ENCODE data around the gene DGKZ. TPM values are rescaled to one million over a fixed set of nuclear protein-coding genes. Genes with fewer than 3 reads are reported as not detected.
"Not testable (repeated sequence)": the region's sequence is repeated elsewhere in the genome, so short reads cannot be mapped to it uniquely, and the experiment has no call there.

DGKZ gene
- polyA plus RNA-seq, 2 of the 4 experiments (the other 2 are of a cell fraction) = 12.8 to 28.4 TPM

DNA sequence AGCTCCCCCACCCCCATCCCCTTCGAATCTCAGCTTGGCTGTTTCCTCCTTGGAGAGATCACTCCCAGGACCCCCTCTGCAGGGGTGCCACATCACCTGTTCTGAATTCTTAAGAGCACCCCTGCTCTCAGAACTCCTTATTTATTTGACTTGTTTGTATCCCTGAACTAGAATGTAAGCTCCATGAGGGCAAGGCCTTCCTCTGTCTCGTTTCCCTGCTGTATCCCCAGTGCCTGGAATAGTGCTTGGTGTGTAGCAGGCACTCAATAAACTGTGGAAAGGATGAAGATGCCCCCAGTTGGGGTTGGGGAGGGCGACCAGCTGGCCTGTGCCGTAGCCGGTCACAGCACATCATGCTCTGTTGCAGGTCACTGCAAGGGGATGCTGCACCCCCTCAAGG is 30.6 kb downstream of the DGKZ start:
- no peaks in the 10 kb centered on the region for H3K9me3 ChIP-seq
- no peaks in the 10 kb centered on the region; the same call in 2 of the 3 replicates for H3K4me1 ChIP-seq
- no peak overlapping the region for H3K27ac ChIP-seq
- ChIA-PET POLR2A (no interaction called here), CTCF (interaction anchor here (0.9 to 19.6 kb wide), 6 partner anchors 8 to 160 kb away, joined by 3 to 220 read pairs (median 12); partner anchors contain the start of genes CHRM4 and DGKZ)
- H3K4me3 ChIP-seq = no peak overlapping the region
- no peak for ATAC-seq
- TF ChIP-seq FOXS1 (CRISPR knock-in tag; IDR thresholded peaks at IDR 0.05) (no peak), NPAS2 (CRISPR knock-in tag; IDR thresholded peaks at IDR 0.05; ENCODE audit: borderline replicate concordance) (no peak), CBX2 (IDR thresholded peaks at IDR 0.05; ENCODE audit: borderline replicate concordance, low read depth) (no peak), HDAC2 (IDR thresholded peaks at IDR 0.05) (no peak), POLR2AphosphoS2 (conservative IDR thresholded peaks at IDR 0.05; ENCODE audit: low read length) (no peak), TP53 (CRISPR knock-in tag; IDR thresholded peaks at IDR 0.05) (no peak), HOXA7 (CRISPR knock-in tag; IDR thresholded peaks at IDR 0.05) (no peak), REST (IDR thresholded peaks at IDR 0.05) (no peak), MAFK (IDR thresholded peaks at IDR 0.05; ENCODE audit: partially characterized antibody) (no peak), JUNB (IDR thresholded peaks at IDR 0.05) (no peak)
- H3K4me2 ChIP-seq = no peak overlapping the region
- DNase-seq (ENCODE audit: low read depth in 1 of 2, low spot score in 1 of 2) = no peak
- 95% methylated on average over 3 of the region's 5 CpGs for WGBS (ENCODE audit: missing lambda C conversion rate)
- FAIRE-seq = no peak

DNA sequence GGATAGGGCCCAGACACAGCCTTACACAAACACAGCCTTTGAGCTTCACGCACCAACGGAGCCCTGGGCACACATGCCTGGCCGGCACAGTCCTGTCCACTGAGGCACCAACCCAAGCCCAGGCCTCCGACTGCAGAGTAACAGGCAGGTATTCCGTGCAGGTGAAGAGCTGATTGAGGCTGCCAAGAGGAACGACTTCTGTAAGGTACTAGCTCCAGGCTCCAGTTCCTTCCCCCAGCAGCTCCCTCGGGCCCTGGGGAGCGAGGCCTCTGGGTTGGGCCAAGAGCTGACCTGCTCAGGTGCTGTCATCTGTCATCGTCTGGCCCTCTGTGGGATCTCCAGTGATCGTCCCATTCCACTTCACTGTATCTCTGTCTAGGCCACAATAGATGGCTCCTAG is 31.0 kb downstream of the DGKZ start:
- Histone ChIP-seq H3K4me2 (no peak overlapping the region), H3K9me3 (no peaks in the 10 kb centered on the region), H3K4me1 (peaks cover 1% of the 10 kb centered on the region; the same call in 2 of the 3 replicates), H3K4me3 (no peak overlapping the region), H3K27ac (no peak overlapping the region)
- ChIA-PET CTCF (interaction anchor here (0.9 to 19.6 kb wide), 6 partner anchors 8 to 30 kb away, joined by 3 to 220 read pairs (median 12); partner anchors contain the start of genes CHRM4 and DGKZ), POLR2A (no interaction called here)
- DNase-seq (ENCODE audit: low read depth in 1 of 2, low spot score in 1 of 2) = no peak
- 92% methylated on average over 10 of the region's 10 CpGs for WGBS (ENCODE audit: missing lambda C conversion rate)
- no peak for ATAC-seq
- TF ChIP-seq RCOR1 (IDR thresholded peaks at IDR 0.05; ENCODE audit: low read depth, low read length) (no peak), JUNB (IDR thresholded peaks at IDR 0.05) (no peak), NPAS2 (CRISPR knock-in tag; IDR thresholded peaks at IDR 0.05; ENCODE audit: borderline replicate concordance) (no peak), RARB (CRISPR knock-in tag; IDR thresholded peaks at IDR 0.05) (no peak), KDM5A (IDR thresholded peaks at IDR 0.05) (no peak), POLR2AphosphoS2 (conservative IDR thresholded peaks at IDR 0.05; ENCODE audit: low read length) (no peak), CHD2 (IDR thresholded peaks at IDR 0.05; ENCODE audit: low read length, partially characterized antibody) (no peak), CHD4 (IDR thresholded peaks at IDR 0.05; ENCODE audit: borderline replicate concordance) (no peak), SMC3 (IDR thresholded peaks at IDR 0.05) (no peak), HEYL (CRISPR knock-in tag; IDR thresholded peaks at IDR 0.05) (no peak), ZSCAN20 (CRISPR knock-in tag; IDR thresholded peaks at IDR 0.05) (no peak), TP53 (CRISPR knock-in tag; IDR thresholded peaks at IDR 0.05) (no peak), CBX8 (IDR thresholded peaks at IDR 0.05) (no peak)
- no peak for FAIRE-seq

- no peak; a peak in 1 of 6 replicates for ATAC-seq
These were observed 31.7 kb downstream of the DGKZ start for GRCh38 chr11:46378811-46379481.

GRCh38 chr11:46379482-46380293 is 32.4 kb downstream of the DGKZ start:
- ATAC-seq = peak in 1 of 2 experiments; percentile 33; a peak in 3 of 6 replicates
- Histone ChIP-seq H3K4me2 (peak overlapping the region; percentile 99; the same call in 2 of the 3 replicates), H3K27ac (peak overlapping the region in 1 of 2 experiments; percentile 85; a peak in 2 of 6 replicates), H3K4me1 (peaks cover 11% of the 10 kb centered on the region)
- CTCF ChIA-PET = interaction anchor here (0.6 to 19.6 kb wide), 5 partner anchors 9 to 166 kb away, joined by 3 to 220 read pairs (median 3); partner anchors contain the start of gene CHRM4
- FAIRE-seq; H3K9me3 ChIP-seq; DNase-seq (ENCODE audit: low read depth in 1 of 2, low spot score in 1 of 2); H3K4me3 ChIP-seq; POLR2A ChIA-PET: not testable (repeated sequence)
- WGBS (ENCODE audit: missing lambda C conversion rate) = 88% methylated on average over 21 of the region's 36 CpGs

More at GRCh38 chr11:46378811-46379481, 31.7 kb downstream of the DGKZ start:
- CTCF ChIA-PET = interaction anchor here (0.9 to 19.6 kb wide), 8 partner anchors 9 to 167 kb away, joined by 3 to 220 read pairs (median 5); partner anchors contain the start of genes CHRM4 and DGKZ
- 87% methylated on average over 19 of the region's 20 CpGs for WGBS (ENCODE audit: missing lambda C conversion rate)
- TF ChIP-seq FOXS1 (CRISPR knock-in tag; IDR thresholded peaks at IDR 0.05) (no peak), MAZ (IDR thresholded peaks at IDR 0.05; ENCODE audit: borderline replicate concordance, low read depth, low read length) (no peak), BHLHE40 (IDR thresholded peaks at IDR 0.05; ENCODE audit: low read depth, low read length) (no peak), SREBF2 (IDR thresholded peaks at IDR 0.05) (no peak), HDAC2 (IDR thresholded peaks at IDR 0.05) (no peak), HOXB13 (CRISPR knock-in tag; IDR thresholded peaks at IDR 0.05; ENCODE audit: low read depth) (no peak), RNF2 (IDR thresholded peaks at IDR 0.05; ENCODE audit: borderline replicate concordance, low read depth) (no peak), KDM1A (IDR thresholded peaks at IDR 0.05; ENCODE audit: low read depth) (no peak), TP53 (CRISPR knock-in tag; IDR thresholded peaks at IDR 0.05) (no peak), KDM5A (IDR thresholded peaks at IDR 0.05) (no peak)
- TF ChIP-seq, protein P1, sequence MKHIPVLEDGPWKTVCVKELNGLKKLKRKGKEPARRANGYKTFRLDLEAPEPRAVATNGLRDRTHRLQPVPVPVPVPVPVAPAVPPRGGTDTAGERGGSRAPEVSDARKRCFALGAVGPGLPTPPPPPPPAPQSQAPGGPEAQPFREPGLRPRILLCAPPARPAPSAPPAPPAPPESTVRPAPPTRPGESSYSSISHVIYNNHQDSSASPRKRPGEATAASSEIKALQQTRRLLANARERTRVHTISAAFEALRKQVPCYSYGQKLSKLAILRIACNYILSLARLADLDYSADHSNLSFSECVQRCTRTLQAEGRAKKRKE (CRISPR knock-in tag; IDR thresholded peaks at IDR 0.05; ENCODE audit: low read depth) = no peak
- no peak overlapping the region for H3K4me3 ChIP-seq
- FAIRE-seq = no peak
- H3K4me1 ChIP-seq = peaks cover 8% of the 10 kb centered on the region
- DNase-seq (ENCODE audit: low read depth in 1 of 2, low spot score in 1 of 2) = no peak
- no peaks in the 10 kb centered on the region for H3K9me3 ChIP-seq
- H3K27ac ChIP-seq = no peak overlapping the region
- no peak overlapping the region for H3K4me2 ChIP-seq
- POLR2A ChIA-PET = no interaction called here
